HCT116 (cell line): ENCODE data around the gene CDC45. TPM values are rescaled to one million over a fixed set of nuclear protein-coding genes. Genes with fewer than 3 reads are reported as not detected.

Experiments
- ATAC-seq: fragments of 200-7000 bp; cut with Tn5 transposase; 2 replicates; pipeline ENCODE4 v1.9.1; 2020; ENCODE audit warnings: mild to moderate bottlenecking, moderate library complexity
- BruUV-seq: library from RNA; stranded (reverse); fragments of 400-500 nt; replicated peaks from 2 replicates; lab custom pipeline; 2021; lab: Mats Ljungman, UMichigan
- CTCF ChIA-PET: fragments of 300-600 bp; sonication (Branson Sonifier 250); formaldehyde crosslinking; loops from one replicate; lab custom pipeline; 2021; ENCODE audit warnings: antibody characterized with exemption; lab: Charles Lee
- POLR2A ChIA-PET: fragments of 300-600, 350-600 bp; sonication (Branson Sonifier 250); formaldehyde crosslinking; loops from one replicate; lab custom pipeline; 2021; ENCODE audit warnings: antibody characterized with exemption; lab: Charles Lee
- RAD21 ChIA-PET, 2 experiments: fragments of 300-600 bp; sonication (Branson Sonifier 250); formaldehyde crosslinking; loops; one replicate each; lab custom pipeline; 2023; ENCODE audit warnings: low total read pairs in 2 of 2; ENCODE audit not compliant: uncharacterized antibody in 2 of 2, unreplicated experiment in 2 of 2, low non-redundant PET in 1 of 2; lab: Charles Lee
- DNase-seq: peaks from one replicate; pipeline ENCODE4 v3.0.0-alpha.2; 2010; ENCODE audit warnings: low read depth, low spot score
- H2AFZ ChIP-seq: fragments of 200-600 bp; shearing (Covaris generic), sonication (generic); 2 replicates; pipeline ENCODE4 v1.6.1; 2017; ENCODE audit warnings: low read depth, mixed run types, mixed read lengths, antibody characterized with exemption, low read length; ENCODE audit not compliant: poor library complexity, severe bottlenecking
- H3K27ac ChIP-seq: 2 replicates; pipeline ENCODE4 v1.5.1; 2012; ENCODE audit warnings: low read depth, low read length
- H3K27me3 ChIP-seq: fragments of 200-600 bp; sonication (generic); 2 replicates; pipeline ENCODE4 v1.6.1; 2016; ENCODE audit warnings: mixed run types, low read length, mixed read lengths; ENCODE audit not compliant: insufficient read depth
- H3K36me3 ChIP-seq, 2 experiments: fragments of 200-500 bp in 1 of 2; fragments of 200-600 bp in 1 of 2; sonication (Bioruptor generic) in 1 of 2; sonication (generic) in 1 of 2; 2 replicates each; pipeline versions ENCODE4 v1.5.1 to v1.6.1; 2014 to 2016; ENCODE audit warnings: low read length in 2 of 2, inconsistent platforms in 1 of 2, mixed read lengths in 1 of 2, mixed run types in 1 of 2; ENCODE audit not compliant: insufficient read depth in 2 of 2, control insufficient read depth in 1 of 2
- H3K4me1 ChIP-seq, 2 experiments: fragments of 200-600 bp in 1 of 2; sonication (generic) in 1 of 2; 2 replicates each; pipeline versions ENCODE4 v1.5.1 to v1.6.1; 2012 to 2017; ENCODE audit warnings: low read length in 2 of 2, inconsistent platforms in 1 of 2, mild to moderate bottlenecking in 1 of 2, mixed read lengths in 1 of 2, mixed run types in 1 of 2, moderate library complexity in 1 of 2; ENCODE audit not compliant: insufficient read depth in 2 of 2, control insufficient read depth in 1 of 2
- H3K4me2 ChIP-seq: fragments of 200-600 bp; sonication (generic); 2 replicates; pipeline ENCODE4 v1.6.1; 2017; ENCODE audit warnings: mixed run types, low read length, mixed read lengths
- H3K4me3 ChIP-seq, 2 experiments: fragments of 200-600 bp in 1 of 2; sonication (generic) in 1 of 2; replicated peaks in 1 of 2; 2 replicates each; pipeline ENCODE4 v1.5.1; 2011 to 2016; ENCODE audit warnings: low read length in 2 of 2, control low read depth in 1 of 2, low read depth in 1 of 2, mild to moderate bottlenecking in 1 of 2, mixed read lengths in 1 of 2, mixed run types in 1 of 2
- H3K79me2 ChIP-seq: fragments of 200-600 bp; sonication (generic); 2 replicates; pipeline ENCODE4 v1.6.1; 2017; ENCODE audit warnings: mild to moderate bottlenecking, mixed run types, low read length, moderate library complexity, mixed read lengths; ENCODE audit not compliant: insufficient read depth
- H3K9ac ChIP-seq: fragments of 200-600 bp; sonication (generic); 2 replicates; pipeline ENCODE4 v1.6.1; 2016; ENCODE audit warnings: low read length, mixed read lengths
- H3K9me2 ChIP-seq: fragments of 200-600 bp; sonication (generic), shearing (Covaris generic); 2 replicates; pipeline ENCODE4 v1.6.1; 2017; ENCODE audit warnings: mixed run types, mild to moderate bottlenecking, moderate library complexity; ENCODE audit not compliant: insufficient read depth
- H3K9me3 ChIP-seq, 2 experiments: fragments of 200-500 bp in 1 of 2; fragments of 200-600 bp in 1 of 2; sonication (Bioruptor generic) in 1 of 2; sonication (generic) in 1 of 2; 2 replicates each; pipeline ENCODE4 v1.6.1; 2014 to 2017; ENCODE audit warnings: low read length in 2 of 2, mixed read lengths in 2 of 2, inconsistent platforms in 1 of 2, low read depth in 1 of 2, mild to moderate bottlenecking in 1 of 2, mixed run types in 1 of 2, moderate library complexity in 1 of 2; ENCODE audit not compliant: control insufficient read depth in 1 of 2, insufficient read depth in 1 of 2
- H4K20me1 ChIP-seq: fragments of 200-600 bp; sonication (generic), shearing (Covaris generic); 2 replicates; pipeline ENCODE4 v1.6.1; 2017; ENCODE audit warnings: mixed run types, mild to moderate bottlenecking, moderate library complexity; ENCODE audit not compliant: insufficient read depth
- CBX3 ChIP-seq: IDR thresholded peaks from 2 replicates; pipeline ENCODE4 v1.6.1; 2012; ENCODE audit warnings: low read depth
- CEBPB ChIP-seq: IDR thresholded peaks from 2 replicates; pipeline ENCODE4 v1.6.1; 2012; ENCODE audit warnings: low read depth
- EGR1 ChIP-seq: IDR thresholded peaks from 2 replicates; pipeline ENCODE4 v1.6.1; 2012; ENCODE audit warnings: low read depth
- EZH2 ChIP-seq: fragments of 200-600 bp; sonication (generic); IDR thresholded peaks from 2 replicates; pipeline ENCODE4 v1.6.1; 2017; ENCODE audit warnings: antibody characterized with exemption, mixed run types
- EZH2phosphoT487 ChIP-seq: fragments of 200-600 bp; IDR thresholded peaks from 2 replicates; pipeline ENCODE4 v1.6.1; 2018; ENCODE audit warnings: antibody characterized with exemption, borderline replicate concordance
- FOSL1 ChIP-seq: IDR thresholded peaks from 2 replicates; pipeline ENCODE4 v1.6.1; 2012; ENCODE audit warnings: low read depth
- POLR2AphosphoS5 ChIP-seq: IDR thresholded peaks from 2 replicates; pipeline ENCODE4 v1.6.1; 2011; ENCODE audit warnings: mild to moderate bottlenecking, low read depth, low read length, moderate library complexity
- REST ChIP-seq: IDR thresholded peaks from 2 replicates; pipeline ENCODE4 v1.6.1; 2012; ENCODE audit warnings: low read depth
- SIN3A ChIP-seq: IDR thresholded peaks from 2 replicates; pipeline ENCODE4 v1.6.1; 2012; ENCODE audit warnings: low read depth
- SP1 ChIP-seq: IDR thresholded peaks from 2 replicates; pipeline ENCODE4 v1.6.1; 2012; ENCODE audit warnings: low read depth
- SRF ChIP-seq: IDR thresholded peaks from 2 replicates; pipeline ENCODE4 v1.6.1; 2012; ENCODE audit warnings: low read depth
- YY1 ChIP-seq: IDR thresholded peaks from 2 replicates; pipeline ENCODE4 v1.6.1; 2011; ENCODE audit warnings: low read length, low read depth, moderate library complexity, mild to moderate bottlenecking; ENCODE audit not compliant: insufficient replicate concordance; ENCODE audit errors: extremely low read depth
- ZFX ChIP-seq: fragments of 450-650 bp; IDR thresholded peaks from 2 replicates; pipeline ENCODE4 v1.6.1; 2017
- intact Hi-C: fragments of 100-400 bp; cut with micrococcal nuclease; formaldehyde crosslinking; loops from 2 replicates; pipeline ENCODE4 v1.10.0; 2022
- total RNA-seq: library from RNA; stranded (reverse); gene quantifications from one replicate; pipeline ENCODE4 v1.2.1, GENCODE V29; 2021; ENCODE audit not compliant: unreplicated experiment

Gene CDC45
- total RNA-seq, 1 experiment from 2014 or later: 43.4 TPM

GRCh38 chr22:19446603-19447329, 33.0 kb upstream of the CDC45 start:
- POLR2A ChIA-PET: interaction anchor here (0.8 to 1.1 kb wide), 2 partner anchors 15 to 31 kb away, joined by 3 read pairs; partner anchors contain the start of genes HIRA and MRPL40

GRCh38 chr22:19447330-19448075, 32.2 kb upstream of the CDC45 start, which contains the start of gene C22orf39:
Gene C22orf39 (minus strand): TSS chr22:19447711. CDS start chr22:19447688, 23 bp downstream.
- no peak within 1 kb of the TSS for H2AFZ ChIP-seq
- H3K4me1 ChIP-seq: peaks cover 15 to 16% of the 10 kb centered on the region in 2 experiments
- BruUV-seq: TSS peak; percentile 57
- H3K36me3 ChIP-seq: peaks cover 25 to 27% of the 10 kb centered on the region in 2 experiments; a peak in 3 of 4 replicates
- DNase-seq: peak; percentile 82
- peak within 1 kb of the TSS; percentile 71 to 93 for H3K4me3 ChIP-seq
- peak within 1 kb of the TSS; percentile 91 for H3K27ac ChIP-seq
- peaks cover 49% of the 10 kb centered on the region for H3K79me2 ChIP-seq
- CTCF ChIA-PET: no interaction called here
- H3K4me2 ChIP-seq: peak within 1 kb of the TSS; percentile 91
- intact Hi-C loops: no loop called here
- no peaks in the 10 kb centered on the region for H3K27me3 ChIP-seq
- H3K9me3 ChIP-seq: no peaks in the 10 kb centered on the region
- H3K9me2 ChIP-seq: no peaks in the 10 kb centered on the region
- H3K9ac ChIP-seq: peak within 1 kb of the TSS; percentile 84
- RAD21 ChIA-PET: no interaction called here
- peak; percentile 92 for ATAC-seq
- peaks cover 3% of the 10 kb centered on the region; the same call in 1 of the 2 replicates for H4K20me1 ChIP-seq
- POLR2A ChIA-PET: interaction anchor here (0.8 to 1.1 kb wide), 2 partner anchors 15 to 30 kb away, joined by 3 read pairs; partner anchors contain the start of genes HIRA and MRPL40
- TF ChIP-seq EZH2phosphoT487 (no peak), YY1 (peak; percentile 85), SP1 (peak; percentile 96), FOSL1 (no peak), POLR2AphosphoS5 (peak; percentile 81), REST (no peak), CBX3 (no peak), ZFX (peak; percentile 91), EZH2 (no peak), SIN3A (no peak), CEBPB (no peak), SRF (no peak)

More at GRCh38 chr22:19446603-19447329, 33.0 kb upstream of the CDC45 start:
- ChIA-PET RAD21 (interaction anchor here in 1 of 2 experiments (0.6 kb wide), 1 partner anchor 493 kb away, joined by 3 read pairs; no protein-coding TSS in a partner anchor), CTCF (no interaction called here)
- Histone ChIP-seq H3K9ac (peak overlapping the region; percentile 84), H3K9me3 (no peaks in the 10 kb centered on the region), H3K4me3 (peak overlapping the region; percentile 71 to 93), H2AFZ (no peak overlapping the region), H3K4me2 (peak overlapping the region; percentile 91), H3K27me3 (no peaks in the 10 kb centered on the region), H3K27ac (peak overlapping the region; percentile 91), H3K9me2 (no peaks in the 10 kb centered on the region), H3K4me1 (peaks cover 15 to 16% of the 10 kb centered on the region in 2 experiments), H4K20me1 (peaks cover 3% of the 10 kb centered on the region; the same call in 1 of the 2 replicates), H3K79me2 (peaks cover 52% of the 10 kb centered on the region), H3K36me3 (peaks cover 19 to 21% of the 10 kb centered on the region in 2 experiments; a peak in 3 of 4 replicates)
- ATAC-seq (peak; percentile 32; the same call in 1 of the 2 replicates), DNase-seq (no peak)
- TF ChIP-seq EZH2: no peak
- TF ChIP-seq SIN3A: no peak
- no peak for TF ChIP-seq SP1
- no peak for TF ChIP-seq POLR2AphosphoS5
- no peak for TF ChIP-seq EGR1
- intact Hi-C loops: no loop called here
- TSS peak; percentile 47 for BruUV-seq
